H1 (cell line): ENCODE data around the gene SLC27A5. TPM values are rescaled to one million over a fixed set of nuclear protein-coding genes. Genes with fewer than 3 reads are reported as not detected.

Experiments used
- CTCF ChIA-PET: fragments of 300-600 bp; sonication (Branson Sonifier 250); formaldehyde crosslinking; loops from one replicate; lab custom pipeline; 2021; ENCODE audit not compliant: partially characterized antibody; lab: Charles Lee
- POLR2A ChIA-PET: fragments of 300-600 bp; sonication (Branson Sonifier 250); formaldehyde crosslinking; loops from one replicate; lab custom pipeline; 2021; ENCODE audit warnings: inconsistent platforms; ENCODE audit not compliant: partially characterized antibody; lab: Charles Lee
- DNase-seq, 2 experiments: peaks; one replicate each; pipeline versions ENCODE4 v3.0.0 to v3.0.0-alpha.2; 2010 to 2022; ENCODE audit warnings: low spot score in 2 of 2, low read depth in 1 of 2, mixed read lengths in 1 of 2
- FAIRE-seq: peaks from 2 replicates; lab custom pipeline; 2011; peaks lifted over from hg19 to GRCh38; lab: Jason Lieb, UNC
- H2AFZ ChIP-seq: 2 replicates; pipeline ENCODE4 v1.8.1; 2012; ENCODE audit warnings: low read length, inconsistent platforms
- H2AK5ac ChIP-seq: 2 replicates; pipeline ENCODE4 v1.6.1; 2013; ENCODE audit warnings: low read depth, low read length
- H2BK120ac ChIP-seq: replicated peaks from 2 replicates; pipeline ENCODE3; 2013; ENCODE audit warnings: low read depth, low read length, inconsistent platforms
- H2BK12ac ChIP-seq: 2 replicates; pipeline ENCODE4 v1.6.1; 2013; ENCODE audit warnings: low read depth, low read length
- H2BK15ac ChIP-seq: 2 replicates; pipeline ENCODE4 v1.6.1; 2013; ENCODE audit warnings: low read length
- H2BK20ac ChIP-seq: 2 replicates; pipeline ENCODE4 v1.6.1; 2013; ENCODE audit warnings: low read length
- H2BK5ac ChIP-seq: 2 replicates; pipeline ENCODE4 v1.6.1; 2013; ENCODE audit warnings: low read depth, low read length
- H3K14ac ChIP-seq: 2 replicates; pipeline ENCODE4 v1.6.1; 2013; ENCODE audit warnings: inconsistent platforms; ENCODE audit not compliant: insufficient read length
- H3K18ac ChIP-seq: 2 replicates; pipeline ENCODE4 v1.6.1; 2013; ENCODE audit warnings: low read length; ENCODE audit errors: extremely low read depth
- H3K23ac ChIP-seq: 2 replicates; pipeline ENCODE4 v1.6.1; 2013; ENCODE audit warnings: inconsistent platforms; ENCODE audit not compliant: insufficient read length
- H3K23me2 ChIP-seq: 2 replicates; pipeline ENCODE4 v1.6.1; 2013; ENCODE audit warnings: low read depth, low read length
- H3K27ac ChIP-seq: 2 replicates; pipeline ENCODE4 v1.6.1; 2011; ENCODE audit warnings: low read depth, low read length, inconsistent platforms
- H3K27me3 ChIP-seq, 4 experiments: replicated peaks in 1 of 4; 1 replicate in 1 of 4; 2 replicates in 3 of 4; pipeline versions ENCODE4 v1.6.1 to v1.8.1; 2011 to 2013; ENCODE audit warnings: low read length in 3 of 4, mild to moderate bottlenecking in 3 of 4, inconsistent platforms in 2 of 4, mixed read lengths in 2 of 4, moderate library complexity in 1 of 4; ENCODE audit not compliant: control insufficient read depth in 3 of 4, insufficient read depth in 3 of 4; ENCODE audit errors: extremely low read depth in 1 of 4
- H3K36me3 ChIP-seq, 4 experiments: 2 replicates each; pipeline versions ENCODE4 v1.6.1 to v1.8.1; 2011 to 2013; ENCODE audit warnings: mild to moderate bottlenecking in 4 of 4, low read length in 3 of 4, moderate library complexity in 2 of 4, control low read depth in 1 of 4, inconsistent platforms in 1 of 4; ENCODE audit not compliant: insufficient read depth in 4 of 4, control insufficient read depth in 2 of 4
- H3K4ac ChIP-seq: replicated peaks from 2 replicates; pipeline ENCODE3; 2013; ENCODE audit warnings: low read length, low read depth, mixed read lengths, inconsistent platforms; ENCODE audit not compliant: insufficient read length
- H3K4me1 ChIP-seq, 4 experiments: replicated peaks in 1 of 4; 1 replicate in 1 of 4; 2 replicates in 3 of 4; pipeline versions ENCODE4 v1.6.1 to v1.8.1; 2011 to 2013; ENCODE audit warnings: low read length in 3 of 4, inconsistent platforms in 2 of 4, mixed read lengths in 1 of 4; ENCODE audit not compliant: insufficient read depth in 4 of 4, control insufficient read depth in 3 of 4
- H3K4me2 ChIP-seq, 2 experiments: 2 replicates each; pipeline versions ENCODE4 v1.6.1 to v1.8.1; 2011 to 2013; ENCODE audit warnings: low read depth in 2 of 2, low read length in 2 of 2, control low read depth in 1 of 2, inconsistent platforms in 1 of 2, mild to moderate bottlenecking in 1 of 2; ENCODE audit not compliant: insufficient read depth in 1 of 2
- H3K4me3 ChIP-seq, 4 experiments: fragments of 200-600, 300-600 bp in 1 of 4; sonication (generic), shearing (Covaris generic), sonication (Bioruptor Twin) in 1 of 4; 2 replicates each; pipeline versions ENCODE4 v1.5.1 to v1.8.1; 2011 to 2016; ENCODE audit warnings: low read length in 4 of 4, low read depth in 3 of 4, control low read depth in 2 of 4, inconsistent platforms in 2 of 4, mild to moderate bottlenecking in 2 of 4, mixed read lengths in 1 of 4, moderate library complexity in 1 of 4; ENCODE audit not compliant: insufficient read depth in 2 of 4; ENCODE audit errors: extremely low read depth in 1 of 4
- H3K56ac ChIP-seq: replicated peaks from 2 replicates; pipeline ENCODE3; 2013; ENCODE audit warnings: low read depth, mild to moderate bottlenecking, mixed read lengths, low read length, inconsistent platforms; ENCODE audit not compliant: insufficient read length
- H3K79me1 ChIP-seq: 2 replicates; pipeline ENCODE4 v1.6.1; 2013; ENCODE audit warnings: low read depth, low read length, control low read depth
- H3K79me2 ChIP-seq, 2 experiments: 2 replicates each; pipeline versions ENCODE4 v1.6.1 to v1.8.1; 2012 to 2013; ENCODE audit warnings: low read length in 2 of 2, mild to moderate bottlenecking in 2 of 2, inconsistent platforms in 1 of 2; ENCODE audit not compliant: insufficient read depth in 2 of 2, control insufficient read depth in 1 of 2
- H3K9ac ChIP-seq, 4 experiments: replicated peaks in 1 of 4; 1 replicate in 1 of 4; 2 replicates in 3 of 4; pipeline versions ENCODE4 v1.6.1 to v1.8.1; 2011 to 2013; ENCODE audit warnings: low read depth in 3 of 4, low read length in 3 of 4, control low read depth in 2 of 4, mild to moderate bottlenecking in 2 of 4, moderate library complexity in 2 of 4, inconsistent platforms in 1 of 4; ENCODE audit errors: extremely low read depth in 1 of 4
- H3K9me3 ChIP-seq, 2 experiments: 2 replicates each; pipeline versions ENCODE4 v1.6.1 to v1.8.1; 2012 to 2013; ENCODE audit warnings: mild to moderate bottlenecking in 2 of 2, moderate library complexity in 2 of 2, control low read depth in 1 of 2, inconsistent platforms in 1 of 2, low read depth in 1 of 2, low read length in 1 of 2, mixed read lengths in 1 of 2; ENCODE audit not compliant: insufficient read depth in 2 of 2
- H4K20me1 ChIP-seq, 2 experiments: replicated peaks in 1 of 2; 2 replicates each; pipeline versions ENCODE3 to v1.8.1; 2011 to 2013; ENCODE audit warnings: inconsistent platforms in 2 of 2, low read length in 2 of 2, mild to moderate bottlenecking in 1 of 2; ENCODE audit not compliant: insufficient read depth in 2 of 2, control insufficient read depth in 1 of 2
- H4K5ac ChIP-seq: 2 replicates; pipeline ENCODE4 v1.6.1; 2013; ENCODE audit warnings: low read length, low read depth, mixed read lengths, inconsistent platforms; ENCODE audit not compliant: insufficient read length
- H4K8ac ChIP-seq: 2 replicates; pipeline ENCODE4 v1.8.0; 2013; ENCODE audit warnings: mild to moderate bottlenecking, moderate library complexity, low read length, inconsistent platforms; ENCODE audit not compliant: insufficient read depth; ENCODE audit errors: extremely low read depth
- H4K91ac ChIP-seq: replicated peaks from 2 replicates; pipeline ENCODE3; 2013; ENCODE audit warnings: low read length, mixed read lengths, inconsistent platforms; ENCODE audit not compliant: insufficient read length
- E2F6 ChIP-seq: IDR thresholded peaks from 2 replicates; pipeline ENCODE4 v1.6.1; 2012; ENCODE audit warnings: inconsistent platforms
- EZH2 ChIP-seq: fragments of 200-600 bp; sonication (generic); IDR thresholded peaks from 2 replicates; pipeline ENCODE4 v1.7.1; 2012; ENCODE audit warnings: low read depth, mild to moderate bottlenecking, moderate library complexity, low read length, inconsistent platforms; ENCODE audit not compliant: severe bottlenecking
- HDAC2 ChIP-seq, 2 experiments: fragments of 300-600 bp in 1 of 2; sonication (generic) in 1 of 2; IDR thresholded peaks; 2 replicates each; pipeline ENCODE4 v1.6.1; 2011 to 2012; ENCODE audit warnings: low read depth in 2 of 2, low read length in 2 of 2, mild to moderate bottlenecking in 2 of 2, moderate library complexity in 2 of 2, borderline replicate concordance in 1 of 2, inconsistent platforms in 1 of 2
- JUND ChIP-seq: IDR thresholded peaks from 2 replicates; pipeline ENCODE4 v1.6.1; 2011; ENCODE audit warnings: mild to moderate bottlenecking, improper control_type of control experiment, low read length
- NANOG ChIP-seq: IDR thresholded peaks from 2 replicates; pipeline ENCODE4 v1.6.1; 2011; ENCODE audit warnings: low read length, low read depth, mild to moderate bottlenecking, inconsistent platforms; ENCODE audit not compliant: insufficient read depth, poor library complexity, severe bottlenecking
- POLR2AphosphoS5 ChIP-seq: IDR thresholded peaks from 2 replicates; pipeline ENCODE4 v1.6.1; 2011; ENCODE audit warnings: low read depth, low read length
- SP2 ChIP-seq: IDR thresholded peaks from 2 replicates; pipeline ENCODE4 v1.6.1; 2012; ENCODE audit warnings: mild to moderate bottlenecking, low read length, inconsistent platforms
- TCF12 ChIP-seq: IDR thresholded peaks from 2 replicates; pipeline ENCODE4 v1.6.1; 2011; ENCODE audit warnings: low read depth, mild to moderate bottlenecking, low read length
- TEAD4 ChIP-seq: IDR thresholded peaks from 2 replicates; pipeline ENCODE4 v1.6.1; 2012; ENCODE audit warnings: low read depth, low read length, inconsistent platforms, mixed read lengths
- WGBS, 2 experiments: shearing (Covaris generic) in 1 of 2; methylation state at CpG; one replicate each; pipeline versions ENCODE4 v1.1.6 to v1.1.7; 2013 to 2015; ENCODE audit warnings: low lambda C conversion rate in 2 of 2, mixed read lengths in 2 of 2, inconsistent platforms in 1 of 2, low coverage in 1 of 2, missing lambda C conversion rate in 1 of 2; ENCODE audit not compliant: insufficient replicate concordance in 2 of 2, insufficient coverage in 1 of 2, insufficient read length in 1 of 2; ENCODE audit errors: extremely low coverage in 1 of 2, missing lambda C conversion rate in 1 of 2; 5-methylcytosine and 5-hydroxymethylcytosine counted together
- polyA plus RNA-seq, 7 experiments: library from polyadenylated mRNA; depleted of rRNA in 3 of 7; stranded (reverse) in 5 of 7; unstranded in 2 of 7; fragments of >200 nt in 5 of 7; fragments of 200-250 nt in 2 of 7; gene quantifications; 1 replicate in 5 of 7; 2 replicates in 1 of 7; 4 replicates in 1 of 7; pipeline versions ENCODE4 v1.2.1 to v1.2.3, GENCODE V29; 2011 to 2013; ENCODE audit warnings: missing spikeins in 2 of 7, mixed read lengths in 2 of 7
- total RNA-seq: library from RNA; stranded (reverse); fragmentation: NEBNext Ultra II Directional; extraction: Animal tissue kit (Norgen Biotek cat#: 25700); gene quantifications from 2 replicates; pipeline ENCODE4 v1.2.1, GENCODE V29; 2021

SLC27A5 gene
- total and polyA plus RNA-seq, 2 of the 8 experiments (the other 6 are each of a cell fraction or from before 2014, with no cell fraction given), result 25.1 to 80.5 TPM

DNA sequence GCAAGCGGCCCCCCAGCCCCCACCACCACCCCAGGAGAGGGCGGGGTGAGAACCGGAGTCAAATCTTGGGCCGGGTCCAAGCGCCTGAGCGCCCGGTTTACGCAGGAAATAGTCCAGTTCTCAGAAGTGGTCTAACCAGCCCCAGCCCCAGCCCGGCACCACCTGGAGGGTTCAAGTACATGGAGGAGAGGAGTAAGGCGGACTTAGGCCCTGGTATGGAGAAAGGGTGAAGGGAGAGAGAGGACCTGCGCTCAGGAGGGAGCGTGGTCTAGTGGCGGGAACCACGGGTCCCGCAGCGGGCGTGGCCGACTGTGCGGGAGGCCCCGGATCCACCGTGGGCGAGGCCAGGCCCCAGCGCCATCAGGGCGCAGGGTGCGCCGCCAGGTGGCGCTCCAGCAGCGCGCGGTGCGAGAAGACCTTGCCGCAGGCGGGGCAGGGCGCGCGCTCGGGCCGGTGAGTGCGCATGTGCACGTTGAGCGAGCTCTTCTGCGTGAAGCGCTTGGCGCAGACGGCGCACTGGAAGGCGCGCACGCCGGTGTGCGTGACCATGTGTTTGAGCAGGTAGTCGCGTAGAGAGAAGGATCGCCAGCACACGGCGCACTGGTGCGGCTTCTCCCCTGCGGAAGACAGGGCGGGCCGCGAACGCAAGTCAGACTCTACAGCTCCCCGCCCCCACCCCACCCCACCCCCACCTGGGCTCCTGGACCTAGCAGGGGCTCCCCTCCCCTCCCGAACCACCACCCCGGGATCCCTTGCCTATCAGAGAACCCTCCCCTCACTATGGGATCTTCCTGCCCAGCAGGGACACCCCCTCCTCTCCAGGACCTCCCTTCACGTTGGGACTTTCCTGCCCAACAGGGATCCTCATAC lies 2.1 kb upstream of the SLC27A5 start:
- H4K91ac ChIP-seq, result peak overlapping the region; percentile 97
- H3K56ac ChIP-seq, result peak overlapping the region; percentile 36
- H2BK120ac ChIP-seq, result no peak overlapping the region
- H3K4ac ChIP-seq, result peak overlapping the region; percentile 41
- H3K23ac ChIP-seq, result no peak overlapping the region
- DNase-seq (peak; percentile 92 to 97), FAIRE-seq (no peak)
- ChIA-PET POLR2A (interaction anchor here (0.5 to 21.3 kb wide), 10 partner anchors 9 to 202 kb away, joined by 3 to 650 read pairs (median 3); partner anchors contain the start of genes CHMP2A, TRIM28, UBE2M and ZNF837), CTCF (interaction anchor here (0.6 to 1.8 kb wide), 11 partner anchors 13 to 161 kb away, joined by 3 to 10 read pairs (median 4); partner anchors contain the start of genes A1BG, UBE2M and ZNF446)
- peak overlapping the region; percentile 69; the same call in 1 of the 2 replicates for H2AFZ ChIP-seq
- peak overlapping the region; percentile 80 for H2BK5ac ChIP-seq
- H2AK5ac ChIP-seq, result peak overlapping the region; percentile 29; the same call in 1 of the 2 replicates
- H2BK20ac ChIP-seq, result no peak overlapping the region
- peak overlapping the region; percentile 37 to 70 (median 52) for H3K4me3 ChIP-seq
- WGBS, 2 experiments, result 20% methylated on average over 45 of the region's 66 CpGs; no CpG with 5 or more reads in 1 of the 2 experiments
- H3K4me2 ChIP-seq, result peak overlapping the region; percentile 58 to 93
- H4K5ac ChIP-seq, result peak overlapping the region; percentile 75
- H3K79me1 ChIP-seq, result peaks cover 5% of the 10 kb centered on the region
- H2BK15ac ChIP-seq, result no peak overlapping the region
- no peak overlapping the region for H2BK12ac ChIP-seq
- H3K27ac ChIP-seq, result peak overlapping the region; percentile 56; the same call in 1 of the 2 replicates
- H3K23me2 ChIP-seq, result peaks cover 11% of the 10 kb centered on the region
- H3K9me3 ChIP-seq, result no peaks in the 10 kb centered on the region
- H3K36me3 ChIP-seq, result peaks cover 0 to 9% (median 2%) of the 10 kb centered on the region in 4 experiments; a peak in 2 of 8 replicates
- H3K79me2 ChIP-seq, result peaks cover 0 to 17% of the 10 kb centered on the region in 2 experiments; a peak in 1 of 4 replicates
- H3K18ac ChIP-seq, result peak overlapping the region; percentile 67; the same call in 1 of the 2 replicates
- H3K4me1 ChIP-seq, result peaks cover 0 to 28% (median 16%) of the 10 kb centered on the region in 4 experiments; a peak in 6 of 7 replicates
- H4K20me1 ChIP-seq, result peaks cover 2 to 9% of the 10 kb centered on the region in 2 experiments
- peak overlapping the region in 3 of 4 experiments; percentile 24 to 74 (median 60); a peak in 5 of 7 replicates for H3K9ac ChIP-seq
- H3K14ac ChIP-seq, result no peak overlapping the region
- H4K8ac ChIP-seq, result peak overlapping the region; percentile 96
- no peaks in the 10 kb centered on the region for H3K27me3 ChIP-seq
- TF ChIP-seq TEAD4, result peak; percentile 61; the same call in 1 of the 2 replicates
- no peak for TF ChIP-seq EZH2
- TF ChIP-seq E2F6, result peak; percentile 75
- TF ChIP-seq SP2, result no peak
- no peak for TF ChIP-seq JUND
- TF ChIP-seq TCF12, result no peak
- TF ChIP-seq HDAC2 (IDR thresholded peaks at IDR 0.05; ENCODE audit: borderline replicate concordance in 1 of 2, low read depth in 2 of 2, low read length in 2 of 2), result 0 out of 4 replicates have a peak, but pooled peaks of 1 of the 2 experiments have one; percentile 6
- no peak for TF ChIP-seq NANOG
- peak; percentile 95 for TF ChIP-seq POLR2AphosphoS5
